Pancreas (tissue), 10 donors: Measurements from ENCODE around the gene CCL26. TPM values are rescaled to one million over a fixed set of nuclear protein-coding genes. Genes with fewer than 3 reads are reported as not detected.
"Not testable (repeated sequence)": the region's sequence is repeated elsewhere in the genome, so short reads cannot be mapped to it uniquely, and the experiment has no call there.

ENCODE experiments used
- ATAC-seq, 4 donors: fragments of 200-7000 bp; cut with Tn5 transposase; one replicate each; pipeline versions ENCODE4 v1.8.0 to v1.9.1; 2020; ENCODE audit warnings: mild to moderate bottlenecking in 4 of 4, moderate library complexity in 4 of 4
- DNase-seq, 6 donors: peaks; one replicate each; pipeline ENCODE4 v3.0.0-alpha.2; 2020
- FAIRE-seq: peaks from 2 replicates; lab custom pipeline; 2012; peaks lifted over from hg19 to GRCh38; lab: Jason Lieb, UNC
- H3K27ac ChIP-seq, 4 donors: fragments of 200-600 bp; sonication (generic); 1 replicate in 3 of 4; 2 replicates in 1 of 4; pipeline versions ENCODE4 v1.5.0 to v1.8.0; 2020
- H3K27me3 ChIP-seq, 4 donors: fragments of 200-600 bp; one replicate each; pipeline ENCODE4 v1.8.0; 2021
- H3K36me3 ChIP-seq, 3 donors: fragments of 200-600 bp; sonication (generic) in 1 of 3; one replicate each; pipeline versions ENCODE4 v1.5.0 to v1.8.0; 2020 to 2021
- H3K4me1 ChIP-seq, 3 donors: fragments of 200-600 bp; one replicate each; pipeline ENCODE4 v1.8.0; 2021
- H3K4me3 ChIP-seq, 4 donors: fragments of 200-600 bp; sonication (generic) in 2 of 4; one replicate each; pipeline versions ENCODE4 v1.5.0 to v1.8.0; 2020 to 2021
- H3K9me3 ChIP-seq, 4 donors: fragments of 200-600 bp; one replicate each; pipeline ENCODE4 v1.8.0; 2021
- CTCF ChIP-seq, 4 donors: fragments of 200-600 bp; sonication (generic) in 3 of 4; IDR thresholded peaks; one replicate each; pipeline versions ENCODE4 v1.5.0 to v1.8.0; 2021; ENCODE audit warnings: antibody characterized with exemption in 4 of 4
- WGBS, 2 donors: extraction: QIAGEN DNeasy Blood & Tissue Kit; methylation state at CpG; one replicate each; pipeline ENCODE4 v1.1.7; 2013; 5-methylcytosine and 5-hydroxymethylcytosine counted together
- intact Hi-C, 3 donors: fragments of 100-400 bp; cut with DNase I; formaldehyde crosslinking; loops; one replicate each; pipeline versions ENCODE4 v1.11.1 to v1.14.2; 2022
- polyA plus RNA-seq, 2 donors: library from polyadenylated mRNA; stranded (reverse); fragments of 200-250 nt; gene quantifications; one replicate each; pipeline ENCODE4 v1.2.3, GENCODE V29; 2013
- total RNA-seq, 6 donors: library from RNA; stranded (reverse); fragmentation: NEBNext Ultra II Directional in 4 of 6; extraction: Animal tissue kit (Norgen Biotek cat#: 25700) in 4 of 6; gene quantifications; one replicate each; pipeline versions ENCODE4 v1.2.1 to v1.2.4, GENCODE V29; 2021 to 2023
- donor health status: healthy with polysubstance abuse.
- donor health status: DM: no; HTN: no; CAD: no; lungs with moderate emphysema.
- donor health status: DM: no; HTN: no; CAD: no.
- donor health status: control.
- donor health status: control.
- donor health status: Bipolar disorder and iron deficiency.
- donor health status: DM: yes; HTN: yes; CAD: no.
- donor health status: DM: no; HTN: no; CAD: no.
- donor health status: DM: no; HTN: no; CAD: no.
- donor health status: DM: yes; HTN: yes; CAD: no.

Gene CCL26
- total and polyA plus RNA-seq, 8 donors, result 0.47 to 0.53 TPM; not detected in 6

- WGBS, 2 donors, result 81 to 82% methylated on average over 15 of the region's 15 CpGs
- Histone ChIP-seq H3K4me1 (peaks cover 0 to 3% (median 0%) of the 10 kb centered on the region in 3 donors), H3K9me3 (no peaks in the 10 kb centered on the region), H3K27me3 (no peaks in the 10 kb centered on the region), H3K4me3 (no peak overlapping the region), H3K36me3 (no peaks in the 10 kb centered on the region), H3K27ac (no peak overlapping the region)
- no peak for FAIRE-seq
- ATAC-seq, result peak in 1 of 4 donors; percentile 30
- intact Hi-C loops, result no loop called here
- DNase-seq, result no peak
- TF ChIP-seq CTCF (IDR thresholded peaks at IDR 0.05), result no peak
Observed at GRCh38 chr7:75732764-75733630, 39.0 kb downstream of the CCL26 start.

GRCh38 chr7:75732016-75732521, 39.9 kb downstream of the CCL26 start:
- intact Hi-C loops, result no loop called here
- 78 to 79% methylated on average over 12 of the region's 12 CpGs for WGBS, 2 donors
- DNase-seq (no peak), ATAC-seq (no peak), FAIRE-seq (no peak)
- H3K27ac ChIP-seq, result no peak overlapping the region
- H3K27me3 ChIP-seq, result no peaks in the 10 kb centered on the region
- no peak for TF ChIP-seq CTCF (IDR thresholded peaks at IDR 0.05)
- no peaks in the 10 kb centered on the region for H3K36me3 ChIP-seq
- H3K4me3 ChIP-seq, result no peak overlapping the region
- H3K4me1 ChIP-seq, result peaks cover 0 to 3% (median 0%) of the 10 kb centered on the region in 3 donors
- H3K9me3 ChIP-seq, result no peaks in the 10 kb centered on the region

- Histone ChIP-seq H3K4me3 (no peak overlapping the region), H3K9me3 (no peaks in the 10 kb centered on the region), H3K27ac (no peak overlapping the region), H3K4me1 (peaks cover 0 to 3% (median 0%) of the 10 kb centered on the region in 3 donors), H3K27me3 (no peaks in the 10 kb centered on the region), H3K36me3 (no peaks in the 10 kb centered on the region)
- no peak for TF ChIP-seq CTCF (IDR thresholded peaks at IDR 0.05)
- FAIRE-seq (no peak), ATAC-seq (no peak), DNase-seq (no peak)
- intact Hi-C loops, result no loop called here
- WGBS, 2 donors, result 66 to 74% methylated on average over 4 of the region's 4 CpGs
Observed at GRCh38 chr7:75729851-75730274, 42.1 kb downstream of the CCL26 start.

- intact Hi-C loops, result no loop called here
- Histone ChIP-seq H3K27ac (peak overlapping the region in 2 of 4 donors; percentile 44 to 53), H3K4me1 (peaks cover 0 to 3% (median 0%) of the 10 kb centered on the region in 3 donors), H3K27me3 (no peaks in the 10 kb centered on the region), H3K4me3 (no peak overlapping the region), H3K36me3 (no peaks in the 10 kb centered on the region), H3K9me3 (no peaks in the 10 kb centered on the region)
- ATAC-seq (peak; percentile 59 to 87 (median 76)), FAIRE-seq (no peak), DNase-seq (peak; percentile 27 to 65 (median 59))
- WGBS, 2 donors, result 56 to 66% methylated on average over 8 of the region's 8 CpGs
- TF ChIP-seq CTCF (IDR thresholded peaks at IDR 0.05), result no peak
Observed at GRCh38 chr7:75727881-75728593, 44.0 kb downstream of the CCL26 start.

- H3K4me1 ChIP-seq, DNase-seq, intact Hi-C loops, FAIRE-seq, H3K4me3 ChIP-seq, ATAC-seq, H3K27ac ChIP-seq, H3K9me3 ChIP-seq, H3K27me3 ChIP-seq, H3K36me3 ChIP-seq: not testable (repeated sequence)
- WGBS, 2 donors, result 88 to 93% methylated on average over 6 of the region's 6 CpGs
Observed at GRCh38 chr7:75727351-75727750, 44.7 kb downstream of the CCL26 start.
